RKO (cell line): ENCODE data around the gene NAIF1.

Source experiments
- DNase-seq: peaks from one replicate; pipeline ENCODE4 v3.0.0-alpha.2; 2016; ENCODE audit warnings: low spot score

Gene NAIF1

DNA sequence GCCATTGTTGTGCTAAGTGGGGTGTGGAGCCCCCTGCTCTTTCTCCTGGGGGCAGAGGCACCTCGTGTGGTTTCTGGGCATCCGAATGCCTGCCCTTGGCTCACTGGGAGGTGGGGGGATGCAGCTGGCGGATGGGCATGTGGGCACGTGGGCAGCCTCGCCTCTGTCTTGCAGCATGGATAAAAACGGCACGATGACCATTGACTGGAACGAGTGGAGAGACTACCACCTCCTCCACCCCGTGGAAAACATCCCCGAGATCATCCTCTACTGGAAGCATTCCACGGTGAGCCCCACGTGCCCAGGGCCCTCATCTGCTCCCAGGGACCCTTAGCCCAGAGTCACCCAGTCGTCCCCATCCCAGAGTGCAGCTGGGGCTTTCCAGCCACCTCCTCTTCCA lies 35.1 kb upstream of the NAIF1 start:
- no peak for DNase-seq

GRCh38 chr9:128101690-128102089 lies 34.6 kb upstream of the NAIF1 start:
- DNase-seq = no peak

- DNase-seq = no peak
Observed at GRCh38 chr9:128101231-128101661, 34.1 kb upstream of the NAIF1 start.

DNA sequence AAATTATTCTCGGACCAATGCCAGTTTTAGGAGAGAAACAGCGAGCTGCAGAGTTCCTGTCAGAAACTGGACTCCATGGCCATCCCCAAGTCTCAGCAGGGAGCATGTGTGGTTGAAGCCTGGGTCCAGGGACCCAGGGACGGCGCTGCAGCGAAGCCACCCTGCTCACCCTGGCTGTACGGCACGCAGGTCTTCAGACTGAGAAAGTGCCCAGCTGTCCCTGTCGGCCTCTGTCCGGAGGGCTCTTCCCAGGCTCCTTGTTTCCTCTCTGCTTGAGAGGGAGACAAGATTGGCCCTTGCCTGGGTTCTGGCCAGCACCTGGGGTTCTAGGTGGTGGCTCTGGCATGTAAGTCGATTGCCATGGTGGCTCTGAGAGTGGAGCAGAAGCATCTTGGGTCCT lies 33.5 kb upstream of the NAIF1 start:
- DNase-seq = no peak

GRCh38 chr9:128099932-128100491 lies 32.9 kb upstream of the NAIF1 start:
- DNase-seq = peak; percentile 59

DNA sequence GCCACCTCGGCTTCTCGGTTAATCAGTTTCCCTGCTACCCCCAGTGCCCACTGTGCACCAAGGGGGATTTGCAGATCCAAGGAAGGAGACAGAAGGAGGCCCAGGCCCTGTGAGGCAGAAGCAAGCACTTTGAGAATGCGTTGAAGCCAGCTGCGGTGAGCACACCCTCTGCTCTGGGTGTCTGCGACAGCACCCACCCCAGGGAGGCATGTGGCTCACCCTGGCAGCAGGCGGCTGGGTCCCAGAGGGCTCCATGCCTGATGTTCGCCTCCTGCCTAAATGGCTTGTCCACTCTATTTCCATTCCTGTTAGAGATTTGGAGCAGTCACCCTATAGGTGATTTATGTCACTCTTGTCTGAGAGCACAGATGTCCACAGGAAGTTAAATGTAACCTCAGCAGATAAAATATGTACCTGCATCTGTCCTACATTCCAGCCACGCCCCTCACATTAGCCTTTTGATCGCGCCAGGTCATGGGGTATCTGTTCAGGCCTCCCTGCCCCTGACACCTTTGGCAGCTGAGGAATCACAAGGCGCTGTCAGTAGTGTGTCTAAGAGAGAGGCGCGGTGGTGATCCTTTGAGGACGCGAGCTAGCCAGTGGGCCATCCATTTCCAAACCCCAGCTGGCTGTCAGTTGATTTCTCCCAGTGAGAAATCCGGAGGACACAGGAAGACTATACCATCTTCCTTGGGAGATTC lies 32.3 kb upstream of the NAIF1 start:
- DNase-seq = peak; percentile 71

DNA sequence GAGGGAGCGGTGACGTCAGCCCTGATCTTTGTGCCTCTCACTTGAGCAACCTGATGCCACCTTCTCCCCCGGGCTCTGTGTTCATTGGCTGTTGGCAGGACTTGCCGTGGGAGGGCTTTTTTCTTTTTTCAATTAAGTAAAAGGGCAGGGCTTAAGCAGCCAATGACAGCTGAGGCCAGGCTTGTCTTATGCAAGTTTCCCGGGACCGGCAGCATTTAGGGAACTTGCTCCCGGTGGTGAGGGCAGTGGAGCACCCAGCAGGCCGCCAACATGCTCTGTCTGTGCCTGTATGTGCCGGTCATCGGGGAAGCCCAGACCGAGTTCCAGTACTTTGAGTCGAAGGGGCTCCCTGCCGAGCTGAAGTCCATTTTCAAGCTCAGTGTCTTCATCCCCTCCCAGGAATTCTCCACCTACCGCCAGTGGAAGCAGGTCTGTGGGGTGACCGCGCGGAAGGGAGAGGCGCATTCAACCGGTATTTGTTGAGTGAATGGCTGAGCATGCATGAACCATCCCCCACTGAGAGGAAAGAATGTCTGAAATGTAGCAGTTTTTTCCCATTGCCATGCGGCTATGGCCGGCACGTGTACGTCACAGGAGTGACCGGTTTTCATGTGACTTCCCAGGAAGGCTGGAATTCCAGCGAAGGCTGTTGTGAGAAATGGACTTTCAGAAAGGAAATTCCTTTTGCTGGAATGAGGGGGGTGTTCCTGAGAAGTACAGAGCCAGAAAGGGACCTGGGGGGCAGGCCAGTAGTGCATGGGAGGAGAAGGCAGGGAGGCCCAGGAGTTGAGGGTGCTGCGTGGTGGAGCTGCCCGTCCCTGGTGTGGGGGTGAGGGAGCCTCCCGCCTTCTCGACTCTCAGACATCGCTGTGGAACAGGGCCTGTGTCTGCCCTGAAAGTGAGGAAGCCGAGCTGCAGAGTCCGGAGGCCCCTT lies 31.4 kb upstream of the NAIF1 start:
- peak; percentile 100 for DNase-seq

DNA sequence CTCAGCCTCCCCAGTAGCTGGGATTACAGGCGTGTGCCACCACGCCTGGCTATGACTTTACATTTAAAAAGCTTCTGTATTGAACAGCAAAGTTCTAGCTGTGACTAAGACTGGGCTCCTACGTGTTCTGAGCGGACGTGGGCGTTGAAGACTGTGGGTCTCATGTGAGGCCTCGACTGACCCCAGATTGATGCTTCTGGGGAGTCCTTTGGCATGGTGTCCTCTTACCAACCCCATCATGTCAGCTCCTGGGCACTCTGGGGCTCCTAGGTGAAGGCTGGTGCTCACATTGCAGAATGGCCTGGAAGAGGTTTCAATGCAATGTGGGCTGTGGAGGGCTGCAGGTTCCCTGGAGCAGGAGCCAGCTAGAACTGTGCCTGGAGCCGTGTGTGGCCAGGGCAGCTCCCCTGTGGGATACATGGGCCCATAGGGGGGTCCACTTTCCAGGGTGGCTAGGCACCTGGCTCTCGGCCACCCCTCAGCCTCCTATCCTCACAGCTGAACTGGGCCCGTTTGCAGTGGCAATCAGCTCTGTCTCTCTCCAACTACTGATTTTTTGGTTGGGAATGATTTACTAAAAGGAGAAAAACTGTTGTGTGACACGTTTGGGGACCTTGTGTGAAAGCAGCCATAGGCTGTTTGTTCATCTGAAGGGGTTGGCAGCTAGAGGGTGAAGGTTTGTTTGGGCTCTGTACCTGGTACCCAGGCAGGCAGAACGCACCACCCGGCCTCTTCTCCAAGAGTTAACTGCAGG lies 30.6 kb upstream of the NAIF1 start:
- no peak for DNase-seq

DNA sequence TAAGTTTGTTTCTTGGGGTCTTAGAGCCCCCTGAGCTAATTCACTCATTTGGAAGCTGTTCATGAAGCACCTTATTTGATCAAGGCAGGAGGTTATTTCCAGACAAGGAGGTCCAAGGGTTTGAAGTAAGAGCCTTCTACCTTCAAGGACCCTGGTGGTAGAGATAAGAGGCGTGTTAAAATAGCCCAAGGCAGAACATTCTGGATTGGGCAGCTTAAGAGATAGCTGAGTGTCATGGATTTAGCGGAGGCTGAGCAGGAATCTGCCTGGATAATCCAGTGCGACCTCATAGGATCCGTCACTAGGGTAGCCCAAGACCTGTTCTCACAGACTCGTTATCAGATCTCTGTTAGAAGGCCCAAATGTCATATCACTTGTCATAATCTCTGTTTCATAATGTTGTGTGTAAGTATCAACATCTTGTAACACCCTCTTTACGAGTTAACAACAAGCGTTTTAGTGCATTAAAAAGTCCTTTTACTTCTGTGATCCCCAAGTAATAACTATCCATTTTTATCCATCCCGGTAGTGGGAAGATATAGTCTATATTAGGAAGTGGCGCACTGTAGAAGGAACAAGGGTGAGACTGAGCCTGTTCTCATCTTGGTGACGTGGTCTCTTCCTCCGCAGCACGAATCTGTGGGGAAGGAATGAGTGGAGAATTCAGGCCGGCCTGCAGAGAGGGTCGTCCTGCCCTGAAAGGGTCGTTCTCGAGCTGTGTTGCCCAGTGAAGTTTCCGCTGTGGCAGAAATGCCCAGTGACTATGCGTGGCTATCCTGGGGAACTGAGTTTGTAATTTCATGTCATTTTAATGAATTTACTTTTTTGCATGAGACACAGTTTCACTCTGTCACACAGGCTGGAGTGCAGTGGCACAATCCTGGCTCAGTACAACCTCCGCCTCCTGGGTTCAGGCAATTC lies 29.8 kb upstream of the NAIF1 start:
- no peak for DNase-seq

DNA sequence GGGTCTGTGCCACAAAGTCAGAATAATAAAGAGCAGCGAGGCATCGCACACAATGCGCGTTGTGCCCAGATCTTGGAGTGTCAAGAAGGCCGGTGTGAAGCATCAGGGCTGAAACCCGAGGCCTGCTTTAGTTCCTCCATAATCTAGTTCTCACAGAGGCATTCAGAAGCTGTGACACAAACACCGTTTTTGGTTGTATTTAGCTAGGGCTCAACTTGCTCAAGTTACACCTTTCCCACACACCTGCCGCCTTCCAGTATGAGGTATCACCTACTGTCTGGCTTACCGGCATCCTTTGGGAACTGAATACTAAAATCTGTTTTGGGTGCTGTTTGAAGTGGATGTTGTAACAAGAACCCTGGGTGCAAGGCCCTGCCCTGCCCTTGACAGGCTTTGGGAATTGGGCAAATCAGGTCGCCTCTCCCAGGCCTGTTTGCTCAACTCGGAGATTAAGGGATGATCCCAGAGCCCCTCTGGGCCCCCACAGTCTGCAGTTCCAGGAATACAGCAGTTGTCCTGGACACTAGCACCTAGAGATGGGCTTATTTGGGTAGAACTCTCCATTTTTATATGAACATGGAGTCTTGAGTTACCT lies 27.9 kb upstream of the NAIF1 start:
- DNase-seq = no peak

DNA sequence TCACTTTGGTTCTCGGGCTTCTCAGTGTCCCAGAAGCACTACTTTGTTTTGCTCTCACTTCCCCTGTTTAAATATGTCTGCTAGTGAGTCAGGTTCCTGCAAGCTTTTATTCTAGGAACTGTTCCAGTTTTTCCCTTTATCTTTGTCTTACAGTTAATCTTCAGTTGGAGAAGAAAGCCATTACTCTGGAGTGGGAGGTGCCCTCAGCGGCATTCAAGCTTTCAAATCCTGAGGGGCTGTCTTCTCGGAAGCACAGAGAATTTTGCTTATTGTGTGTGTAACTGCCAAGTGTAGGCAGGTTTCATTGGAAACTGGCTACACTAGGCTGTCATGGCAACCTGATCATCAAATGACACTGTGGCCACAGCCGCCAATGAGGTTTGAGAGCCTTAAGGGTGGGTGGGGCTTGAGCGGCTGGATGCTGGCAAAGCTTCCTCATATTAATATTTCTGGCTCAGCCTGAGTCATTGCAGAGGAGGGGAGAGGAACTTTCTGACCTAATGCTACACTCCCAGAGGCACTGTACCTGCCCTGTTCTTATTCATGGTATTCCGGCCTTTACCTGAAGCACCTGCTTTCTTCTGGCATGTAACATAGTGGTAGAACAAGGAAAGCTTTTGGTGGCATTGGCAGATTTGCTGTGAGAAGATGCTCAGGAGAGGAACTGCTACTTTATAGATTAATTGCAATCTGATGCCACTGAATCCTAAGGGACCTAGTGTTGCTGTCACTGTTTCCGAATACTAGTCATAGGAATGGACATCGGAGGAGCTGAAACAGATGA lies 27.2 kb upstream of the NAIF1 start:
- peak; percentile 100 for DNase-seq

DNA sequence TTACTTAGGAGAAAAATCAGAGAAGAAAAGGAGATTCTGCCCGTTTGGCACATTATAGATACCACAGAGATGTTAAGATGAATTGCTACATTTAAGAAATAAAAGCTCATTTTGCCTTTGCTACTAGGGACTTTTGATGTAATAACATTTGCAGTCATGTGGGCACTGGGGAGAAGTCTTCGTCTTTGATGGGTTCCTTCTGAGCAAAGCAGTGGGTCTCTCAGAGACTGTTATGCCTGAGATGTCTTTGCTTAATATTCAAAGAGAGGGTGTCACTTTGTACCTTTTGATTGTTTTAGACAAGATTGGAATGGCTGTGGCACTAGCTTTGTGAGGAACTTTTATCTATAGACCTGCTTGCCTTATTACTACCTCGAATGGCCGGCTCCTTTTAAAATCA lies 25.9 kb upstream of the NAIF1 start:
- no peak for DNase-seq

DNA sequence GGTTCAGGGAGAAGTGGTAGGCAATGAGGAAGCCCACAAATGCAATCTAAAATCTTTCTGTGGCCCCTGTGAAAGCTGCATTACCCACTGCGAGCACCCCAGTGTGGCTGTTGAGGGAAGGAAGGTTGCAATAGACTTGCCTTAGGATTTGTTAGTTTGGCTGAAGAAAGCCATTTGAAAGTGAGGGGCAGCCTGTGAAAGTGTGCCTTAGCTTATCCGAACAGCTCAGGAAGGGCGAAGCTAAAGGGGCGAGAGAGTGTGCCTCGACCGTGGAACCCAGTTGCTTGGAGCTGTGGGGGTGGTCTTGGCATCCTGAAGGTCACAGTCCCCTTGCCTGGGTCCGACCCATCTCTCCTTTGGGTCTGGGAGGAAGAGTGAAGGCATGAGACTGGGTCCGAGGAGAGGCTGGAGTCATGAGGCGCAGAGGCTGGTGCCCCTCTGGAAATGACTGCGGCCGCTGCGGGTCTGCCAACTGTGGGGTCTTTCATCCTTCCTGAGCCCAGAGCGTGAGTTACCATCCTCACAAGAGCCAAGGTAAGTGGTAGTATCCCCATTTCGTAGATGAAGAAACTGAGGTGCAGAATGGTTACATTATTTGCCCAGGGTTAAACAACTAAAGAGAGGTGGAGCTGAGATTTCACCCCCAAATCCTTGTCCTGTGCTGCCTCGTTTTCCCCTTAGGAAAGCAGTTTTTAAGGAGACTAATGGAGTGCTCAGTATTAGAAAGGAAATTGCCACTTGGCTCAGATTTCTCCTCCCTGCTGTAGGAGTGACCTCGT lies 25.3 kb upstream of the NAIF1 start:
- no peak for DNase-seq

DNA sequence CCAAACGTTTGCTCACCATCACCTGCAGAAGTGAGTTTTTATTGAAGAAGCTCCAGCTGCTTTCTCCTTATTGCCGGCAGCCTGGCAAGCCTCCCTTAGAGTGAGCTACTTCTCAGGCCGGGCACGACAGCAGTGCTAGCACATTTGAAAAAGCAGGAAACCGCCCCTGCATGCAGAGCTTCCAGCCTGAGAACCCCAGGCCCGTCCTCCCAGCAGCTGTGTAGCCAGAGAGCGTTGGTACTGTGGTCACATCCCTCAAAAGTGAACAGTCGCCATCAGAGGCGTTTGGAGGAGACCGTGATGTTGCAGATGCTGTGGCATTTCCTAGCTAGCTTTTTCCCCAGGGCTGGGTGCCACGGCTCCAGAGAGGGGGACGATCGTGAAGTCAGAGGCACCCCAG lies 24.5 kb upstream of the NAIF1 start:
- no peak for DNase-seq

DNA sequence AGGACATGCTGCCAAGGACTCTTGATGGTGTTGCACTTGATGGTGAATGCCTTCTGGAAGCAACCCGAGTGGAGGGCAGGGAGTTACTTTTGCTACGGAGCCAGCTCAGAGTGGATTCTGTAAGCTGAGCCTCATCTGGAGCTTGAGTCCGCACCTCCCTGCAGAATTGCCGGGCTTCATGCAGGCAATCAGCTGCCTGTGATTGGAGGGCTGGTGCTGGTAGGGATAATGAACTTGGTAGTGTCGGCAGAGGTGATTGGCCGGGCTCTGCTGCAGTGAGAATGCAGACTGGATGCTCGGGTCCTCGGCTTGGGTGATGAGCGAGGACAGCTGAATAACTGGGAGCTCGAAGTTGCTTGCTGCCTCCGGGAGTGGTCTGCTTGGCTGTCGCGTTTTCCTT lies 24.0 kb upstream of the NAIF1 start:
- no peak for DNase-seq

- no peak for DNase-seq
Observed at GRCh38 chr9:128089299-128089698, 22.2 kb upstream of the NAIF1 start.

DNA sequence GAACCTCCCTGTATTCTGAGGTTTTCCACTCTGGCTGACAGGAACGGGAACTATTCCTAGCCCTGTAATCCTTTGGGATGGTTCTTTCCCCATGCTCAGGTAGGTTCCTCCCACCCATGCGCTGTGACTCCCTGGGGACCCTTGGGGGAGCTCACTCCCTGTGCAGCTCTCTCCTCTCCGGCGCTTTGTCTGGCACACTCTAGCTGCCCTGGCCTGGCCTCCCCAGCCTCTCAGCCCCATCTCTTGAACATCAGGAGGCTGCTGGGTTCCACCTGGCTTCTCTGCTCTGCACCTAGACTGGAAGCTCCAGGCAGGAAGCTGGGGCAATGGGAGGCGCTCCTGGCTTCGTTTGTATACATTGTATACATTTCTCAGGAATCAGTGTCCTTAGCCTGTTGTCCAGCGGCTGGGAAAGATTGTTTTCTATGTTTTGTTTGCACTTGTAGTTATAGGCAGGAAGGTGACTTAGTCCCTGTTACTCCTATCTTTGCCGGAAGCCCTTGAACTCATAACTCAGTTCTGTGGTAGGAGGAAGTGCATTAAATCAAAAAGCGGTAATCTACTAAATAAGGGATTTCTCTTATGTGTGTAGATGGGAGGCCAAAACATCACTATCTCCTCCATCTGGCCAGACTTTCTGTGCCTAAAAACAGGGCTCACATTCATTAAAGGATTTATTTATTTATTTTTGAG lies 21.3 kb upstream of the NAIF1 start:
- no peak for DNase-seq

- DNase-seq = no peak
Observed at GRCh38 chr9:128087262-128087661, 20.1 kb upstream of the NAIF1 start.

DNA sequence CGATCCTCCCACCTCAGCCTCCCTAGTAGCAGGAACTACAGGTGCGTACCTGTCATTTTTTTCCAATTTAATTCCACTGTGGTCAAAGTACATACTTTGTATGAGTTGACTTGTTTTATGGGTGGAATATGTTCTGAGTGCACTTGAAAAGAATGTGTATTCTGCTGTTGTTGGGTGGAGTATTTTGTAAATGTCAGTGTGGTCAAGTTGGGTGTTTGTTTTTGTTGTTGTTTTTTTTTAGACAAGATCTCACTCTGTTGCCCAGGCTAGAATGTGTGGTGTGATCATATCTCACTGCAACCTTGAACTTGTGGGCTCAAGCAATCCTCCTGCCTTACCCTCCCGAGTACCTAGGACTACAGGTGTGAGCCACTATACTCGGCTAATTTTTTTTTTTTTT lies 18.8 kb upstream of the NAIF1 start:
- DNase-seq = no peak
